Body of pancreas (tissue), 4 donors: ENCODE data around the gene SOBP.

Source experiments
- CTCF ChIP-seq, 7 experiments: fragments of 450-650 bp in 4 of 7; fragments of 200-600 bp in 3 of 7; sonication (generic) in 3 of 7; IDR thresholded peaks; one replicate each; pipeline ENCODE4 v1.5.1; 2016 to 2019; ENCODE audit warnings: antibody characterized with exemption in 7 of 7
- POLR2A ChIP-seq, 3 donors: fragments of 450-650 bp; IDR thresholded peaks; one replicate each; pipeline ENCODE4 v1.6.1; 2016; ENCODE audit warnings: antibody characterized with exemption in 3 of 3, mild to moderate bottlenecking in 2 of 3

GRCh38 chr6:107641500-107641941, 151.6 kb downstream of the SOBP start:
- TF ChIP-seq CTCF (IDR thresholded peaks at IDR 0.05): no peak
- TF ChIP-seq POLR2A (IDR thresholded peaks at IDR 0.05): no peak
